Caco-2 (cell line): Measurements from ENCODE around the gene STAG2. TPM values are rescaled to one million over a fixed set of nuclear protein-coding genes. Genes with fewer than 3 reads are reported as not detected.
"Not testable (repeated sequence)": the region's sequence is repeated elsewhere in the genome, so short reads cannot be mapped to it uniquely, and the experiment has no call there.

Experiments used
- BruUV-seq: library from RNA; stranded (reverse); fragments of 400-500 nt; replicated peaks from 2 replicates; lab custom pipeline; 2021; lab: Mats Ljungman, UMichigan
- CTCF ChIA-PET: fragments of 300-600 bp; sonication (Branson Sonifier 250); formaldehyde crosslinking; loops from one replicate; lab custom pipeline; 2022; ENCODE audit warnings: antibody characterized with exemption; lab: Charles Lee
- POLR2A ChIA-PET: fragments of 300-600 bp; sonication (Branson Sonifier 250); formaldehyde crosslinking; loops from one replicate; lab custom pipeline; 2022; ENCODE audit warnings: antibody characterized with exemption; lab: Charles Lee
- DNase-seq, 2 experiments: peaks; one replicate each; pipeline versions ENCODE4 v3.0.0 to v3.0.0-alpha.2; 2020 to 2022
- H3K27me3 ChIP-seq: replicated peaks from 2 replicates; pipeline ENCODE4 v1.6.0; 2011; ENCODE audit warnings: low read length; ENCODE audit not compliant: control insufficient read depth, insufficient read depth
- H3K36me3 ChIP-seq: 2 replicates; pipeline ENCODE4 v1.5.1; 2011; ENCODE audit warnings: low read length; ENCODE audit not compliant: control insufficient read depth, insufficient read depth
- H3K4me1 ChIP-seq: fragments of 250-450 bp; sonication (Bioruptor Pico); 2 replicates; pipeline ENCODE4 v1.5.1; 2020; ENCODE audit warnings: mild to moderate bottlenecking
- H3K4me3 ChIP-seq: 2 replicates; pipeline ENCODE4 v1.5.1; 2011; ENCODE audit warnings: low read depth, mild to moderate bottlenecking, control low read depth, low read length
- H3K9me3 ChIP-seq: fragments of 250-450 bp; sonication (Bioruptor Pico); 2 replicates; pipeline ENCODE4 v1.5.1; 2020; ENCODE audit warnings: mild to moderate bottlenecking, moderate library complexity
- H3K27ac Mint-ChIP-seq: one replicate; pipeline ENCODE4 v1.8.0; 2022; ENCODE audit warnings: mixed read lengths; ENCODE audit not compliant: unreplicated experiment
- H3K27me3 Mint-ChIP-seq: one replicate; pipeline ENCODE4 v1.8.0; 2022; ENCODE audit warnings: mixed read lengths; ENCODE audit not compliant: insufficient read depth, unreplicated experiment
- H3K36me3 Mint-ChIP-seq: one replicate; pipeline ENCODE4 v1.8.0; 2022; ENCODE audit warnings: mild to moderate bottlenecking, mixed read lengths; ENCODE audit not compliant: insufficient read depth, unreplicated experiment
- H3K4me1 Mint-ChIP-seq: one replicate; pipeline ENCODE4 v1.8.0; 2022; ENCODE audit warnings: low read depth, mixed read lengths; ENCODE audit not compliant: unreplicated experiment
- H3K4me3 Mint-ChIP-seq: one replicate; pipeline ENCODE4 v1.8.0; 2022; ENCODE audit warnings: mild to moderate bottlenecking, moderate library complexity, mixed read lengths; ENCODE audit not compliant: unreplicated experiment
- H3K9me3 Mint-ChIP-seq: one replicate; pipeline ENCODE4 v1.8.0; 2022; ENCODE audit warnings: mixed read lengths; ENCODE audit not compliant: unreplicated experiment
- CTCF ChIP-seq, 2 experiments: fragments of 200-600 bp in 1 of 2; IDR thresholded peaks; 1 replicate in 1 of 2; 2 replicates in 1 of 2; pipeline versions ENCODE4 v1.5.1 to v1.8.0; 2011 to 2022; ENCODE audit warnings: antibody characterized with exemption in 1 of 2, control low read depth in 1 of 2, inconsistent platforms in 1 of 2, low read depth in 1 of 2, low read length in 1 of 2, mild to moderate bottlenecking in 1 of 2, moderate library complexity in 1 of 2; ENCODE audit not compliant: insufficient read depth in 1 of 2, severe bottlenecking in 1 of 2, unreplicated experiment in 1 of 2
- intact Hi-C: fragments of 100-400 bp; cut with micrococcal nuclease; formaldehyde crosslinking; loops from one replicate; pipeline ENCODE4 v1.10.0; 2022; ENCODE audit not compliant: unreplicated experiment
- total RNA-seq: library from RNA; stranded (reverse); gene quantifications from 2 replicates; pipeline ENCODE4 v1.2.3, GENCODE V29; 2022

STAG2 gene
- total RNA-seq, 1 experiment from 2014 or later, result 65.1 TPM

GRCh38 chrX:124127496-124127895 is 166.0 kb downstream of the STAG2 start:
- no peaks in the 10 kb centered on the region for H3K36me3 Mint-ChIP-seq
- no peaks in the 10 kb centered on the region for H3K9me3 Mint-ChIP-seq
- CTCF ChIA-PET, result no interaction called here
- H3K4me3 Mint-ChIP-seq, result no peak overlapping the region
- no peak for DNase-seq
- no peaks in the 10 kb centered on the region for H3K4me1 Mint-ChIP-seq
- H3K9me3 ChIP-seq, result no peaks in the 10 kb centered on the region
- no peak overlapping the region for H3K27ac Mint-ChIP-seq
- no peak overlapping the region for H3K4me3 ChIP-seq
- no TSS peak for BruUV-seq
- no peak for TF ChIP-seq CTCF (IDR thresholded peaks at IDR 0.05; ENCODE audit: insufficient read depth in 1 of 2, low read depth in 1 of 2, low read length in 1 of 2, severe bottlenecking in 1 of 2, unreplicated experiment in 1 of 2)
- POLR2A ChIA-PET, result no interaction called here
- no peaks in the 10 kb centered on the region for H3K4me1 ChIP-seq
- H3K36me3 ChIP-seq, result no peaks in the 10 kb centered on the region
- H3K27me3 ChIP-seq, result no peaks in the 10 kb centered on the region
- no peaks in the 10 kb centered on the region for H3K27me3 Mint-ChIP-seq
- intact Hi-C loops, result no loop called here

GRCh38 chrX:124132437-124132836 is 170.9 kb downstream of the STAG2 start:
- H3K27me3 ChIP-seq, H3K4me3 ChIP-seq, H3K27ac Mint-ChIP-seq, H3K9me3 ChIP-seq, H3K4me1 Mint-ChIP-seq, H3K36me3 ChIP-seq, H3K9me3 Mint-ChIP-seq, POLR2A ChIA-PET, H3K4me3 Mint-ChIP-seq, H3K36me3 Mint-ChIP-seq, DNase-seq, BruUV-seq, H3K27me3 Mint-ChIP-seq, H3K4me1 ChIP-seq, CTCF ChIA-PET, intact Hi-C loops: not testable (repeated sequence)

DNA sequence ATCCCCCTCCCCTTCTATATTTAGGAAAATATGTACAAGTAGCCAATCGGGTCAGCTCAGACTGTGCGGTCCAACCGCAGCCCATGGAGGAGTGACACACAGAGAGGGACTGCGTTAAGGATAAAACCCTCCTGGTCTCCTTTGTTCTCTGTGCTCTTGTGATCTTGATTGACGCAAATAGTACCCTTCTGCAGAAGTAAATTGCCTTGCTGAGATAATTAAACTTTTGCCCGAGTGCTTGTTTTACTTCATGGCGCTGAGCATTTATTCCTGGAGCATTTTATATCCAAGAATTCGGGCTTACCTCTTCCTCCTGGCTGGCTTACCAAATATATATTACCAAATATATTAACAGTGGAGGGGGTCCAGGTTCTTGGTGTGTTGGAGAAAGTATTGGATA is 184.2 kb downstream of the STAG2 start:
- Mint-ChIP-seq H3K27me3 (no peaks in the 10 kb centered on the region), H3K4me3 (no peak overlapping the region), H3K9me3 (peaks cover 9% of the 10 kb centered on the region), H3K4me1 (no peaks in the 10 kb centered on the region), H3K36me3 (no peaks in the 10 kb centered on the region), H3K27ac (no peak overlapping the region)
- ChIA-PET CTCF (no interaction called here), POLR2A (no interaction called here)
- no peak for TF ChIP-seq CTCF (IDR thresholded peaks at IDR 0.05; ENCODE audit: insufficient read depth in 1 of 2, low read depth in 1 of 2, low read length in 1 of 2, severe bottlenecking in 1 of 2, unreplicated experiment in 1 of 2)
- Histone ChIP-seq H3K27me3 (no peaks in the 10 kb centered on the region), H3K9me3 (no peaks in the 10 kb centered on the region), H3K36me3 (no peaks in the 10 kb centered on the region), H3K4me1 (no peaks in the 10 kb centered on the region), H3K4me3 (no peak overlapping the region)
- intact Hi-C loops, result no loop called here
- no peak for DNase-seq
- no TSS peak for BruUV-seq

- no peak for TF ChIP-seq CTCF (IDR thresholded peaks at IDR 0.05; ENCODE audit: insufficient read depth in 1 of 2, low read depth in 1 of 2, low read length in 1 of 2, severe bottlenecking in 1 of 2, unreplicated experiment in 1 of 2)
- H3K36me3 ChIP-seq, result no peaks in the 10 kb centered on the region
- no TSS peak for BruUV-seq
- no peaks in the 10 kb centered on the region for H3K27me3 Mint-ChIP-seq
- H3K27me3 ChIP-seq, result no peaks in the 10 kb centered on the region
- ChIA-PET CTCF (no interaction called here), POLR2A (no interaction called here)
- no peak overlapping the region for H3K4me3 ChIP-seq
- H3K4me1 Mint-ChIP-seq, result peaks cover 6% of the 10 kb centered on the region
- intact Hi-C loops, result no loop called here
- peaks cover 10% of the 10 kb centered on the region; the same call in 1 of the 2 replicates for H3K4me1 ChIP-seq
- H3K9me3 ChIP-seq, result no peaks in the 10 kb centered on the region
- H3K9me3 Mint-ChIP-seq, result no peaks in the 10 kb centered on the region
- no peak for DNase-seq
- H3K36me3 Mint-ChIP-seq, result peaks cover 6% of the 10 kb centered on the region
- no peak overlapping the region for H3K27ac Mint-ChIP-seq
- no peak overlapping the region for H3K4me3 Mint-ChIP-seq
Measured at GRCh38 chrX:124151195-124151594, 189.7 kb downstream of the STAG2 start.
